Measurements from ENCODE around the gene USP37.

DNA sequence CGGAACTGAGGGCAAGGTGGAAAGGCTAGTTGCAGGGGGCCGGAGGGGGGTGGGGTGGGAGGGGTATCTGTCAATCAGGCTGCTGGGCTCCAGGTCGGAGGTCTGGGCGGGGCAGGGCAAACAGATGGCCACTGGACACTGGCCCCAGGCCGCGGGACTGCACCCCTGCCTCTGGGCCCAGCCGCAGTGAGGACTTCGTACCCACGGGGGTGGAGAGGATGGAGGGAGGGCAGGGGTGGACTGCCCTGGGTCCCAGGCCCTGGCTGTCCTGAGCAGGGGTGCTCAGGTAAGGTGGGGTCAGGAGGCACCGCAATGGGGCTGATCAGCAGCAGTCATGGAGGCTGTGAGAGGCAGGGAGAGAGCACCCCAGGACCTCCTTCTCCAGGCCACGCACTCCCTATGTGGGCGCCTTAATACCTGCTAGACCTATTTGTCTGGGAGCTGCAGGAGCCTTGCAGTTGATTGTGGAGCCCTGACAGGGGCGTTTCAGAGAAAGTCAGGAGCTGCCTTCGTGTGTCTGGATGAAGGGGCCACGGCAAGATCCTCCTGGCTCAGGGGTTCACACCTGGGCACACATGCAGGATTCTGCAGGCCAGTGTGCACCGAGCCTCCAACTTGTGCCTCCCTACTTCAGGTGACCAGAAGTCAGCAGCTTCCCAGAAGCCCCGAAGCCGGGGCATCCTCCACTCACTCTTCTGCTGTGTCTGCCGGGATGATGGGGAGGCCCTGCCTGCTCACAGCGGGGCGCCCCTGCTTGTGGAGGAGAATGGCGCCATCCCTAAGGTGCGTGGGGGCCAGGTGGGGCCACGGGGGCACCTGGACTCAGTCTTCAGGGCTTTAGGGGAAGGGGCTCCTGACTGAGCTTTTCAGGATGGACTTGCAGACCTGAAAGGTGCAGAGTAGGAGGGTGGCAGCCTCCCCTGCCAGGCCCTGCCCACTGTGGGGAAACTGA is 166.9 kb downstream of the USP37 start:
- TF ChIP-seq, protein P1, sequence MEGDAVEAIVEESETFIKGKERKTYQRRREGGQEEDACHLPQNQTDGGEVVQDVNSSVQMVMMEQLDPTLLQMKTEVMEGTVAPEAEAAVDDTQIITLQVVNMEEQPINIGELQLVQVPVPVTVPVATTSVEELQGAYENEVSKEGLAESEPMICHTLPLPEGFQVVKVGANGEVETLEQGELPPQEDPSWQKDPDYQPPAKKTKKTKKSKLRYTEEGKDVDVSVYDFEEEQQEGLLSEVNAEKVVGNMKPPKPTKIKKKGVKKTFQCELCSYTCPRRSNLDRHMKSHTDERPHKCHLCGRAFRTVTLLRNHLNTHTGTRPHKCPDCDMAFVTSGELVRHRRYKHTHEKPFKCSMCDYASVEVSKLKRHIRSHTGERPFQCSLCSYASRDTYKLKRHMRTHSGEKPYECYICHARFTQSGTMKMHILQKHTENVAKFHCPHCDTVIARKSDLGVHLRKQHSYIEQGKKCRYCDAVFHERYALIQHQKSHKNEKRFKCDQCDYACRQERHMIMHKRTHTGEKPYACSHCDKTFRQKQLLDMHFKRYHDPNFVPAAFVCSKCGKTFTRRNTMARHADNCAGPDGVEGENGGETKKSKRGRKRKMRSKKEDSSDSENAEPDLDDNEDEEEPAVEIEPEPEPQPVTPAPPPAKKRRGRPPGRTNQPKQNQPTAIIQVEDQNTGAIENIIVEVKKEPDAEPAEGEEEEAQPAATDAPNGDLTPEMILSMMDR (IDR thresholded peaks at IDR 0.05), result no peak
- TF ChIP-seq POLR2AphosphoS5 (IDR thresholded peaks at IDR 0.05; ENCODE audit: insufficient read depth in 1 of 2, low read depth in 1 of 2), result no peak
- no peak for TF ChIP-seq POLR2A (IDR thresholded peaks at IDR 0.05)

Data from vagina (tissue), 2 donors.